Measurements from ENCODE around the gene EOGT. TPM values are rescaled to one million over a fixed set of nuclear protein-coding genes. Genes with fewer than 3 reads are reported as not detected.

EOGT gene
- total RNA-seq, 2 experiments from 2014 or later, result 5.9 to 10.8 TPM

DNA sequence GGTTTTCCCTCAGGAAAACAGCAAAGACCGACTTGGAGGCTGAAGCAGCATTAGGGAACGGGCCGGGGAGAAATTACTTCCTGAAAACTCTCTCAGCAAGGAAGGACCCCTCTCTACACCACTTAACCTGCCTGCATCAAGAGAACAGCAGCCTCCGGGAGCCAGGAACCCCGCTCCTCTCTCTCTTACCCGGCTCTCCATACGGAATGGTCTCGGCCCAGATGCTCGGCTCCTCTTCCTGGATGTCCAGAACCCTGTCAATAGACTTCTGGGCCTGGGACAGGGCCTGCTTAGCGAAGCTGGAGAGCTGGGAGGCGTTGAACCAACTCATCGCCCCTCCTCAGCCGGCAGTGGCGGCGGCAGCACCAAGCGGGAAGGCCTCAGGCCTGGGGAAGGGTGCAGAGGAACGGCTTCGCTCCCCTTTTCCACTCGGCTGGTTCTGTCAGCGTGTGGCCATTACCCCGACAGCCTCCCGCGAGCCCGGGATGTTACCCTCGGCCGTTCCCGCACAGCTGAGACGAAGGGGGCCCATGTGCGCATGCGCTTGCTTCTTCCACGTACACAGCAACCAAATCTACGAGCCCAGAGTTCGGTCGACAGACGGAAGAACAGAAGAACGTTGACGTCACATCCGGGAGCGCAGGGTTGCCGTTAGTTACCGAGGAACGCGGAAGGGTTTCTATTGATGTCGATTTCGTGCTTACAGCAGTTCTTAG lies 38.4 kb upstream of the EOGT start, which contains the start of gene TMF1:
TSS of gene TMF1 (minus strand) at position 578 of the 716 bp plus-strand sequence. CDS start at position 331, 247 bp downstream.
- no peaks in the 10 kb centered on the region for H3K9me3 ChIP-seq (ENCODE audit: low read length)
- peaks cover 34% of the 10 kb centered on the region for H3K79me2 ChIP-seq (ENCODE audit: insufficient read depth, low read depth, low read length)
- H3K36me3 ChIP-seq (ENCODE audit: insufficient read depth, low read length), result peaks cover 69% of the 10 kb centered on the region
- peak within 1 kb of the TSS; percentile 95 for H2AFZ ChIP-seq (ENCODE audit: low read length)
- CTCF ChIA-PET (ENCODE audit: unreplicated experiment), result interaction anchor here (0.6 kb wide), 1 partner anchor 13 kb away, joined by 3 read pairs; no protein-coding TSS in a partner anchor
- H3K4me1 ChIP-seq (ENCODE audit: insufficient read depth, low read length, poor library complexity, severe bottlenecking), result peaks cover 16% of the 10 kb centered on the region
- no TSS peak for BruUV-seq (replicated peaks)
- H3K4me2 ChIP-seq (ENCODE audit: low read length), result peak within 1 kb of the TSS; percentile 94
- TF ChIP-seq, protein P1, sequence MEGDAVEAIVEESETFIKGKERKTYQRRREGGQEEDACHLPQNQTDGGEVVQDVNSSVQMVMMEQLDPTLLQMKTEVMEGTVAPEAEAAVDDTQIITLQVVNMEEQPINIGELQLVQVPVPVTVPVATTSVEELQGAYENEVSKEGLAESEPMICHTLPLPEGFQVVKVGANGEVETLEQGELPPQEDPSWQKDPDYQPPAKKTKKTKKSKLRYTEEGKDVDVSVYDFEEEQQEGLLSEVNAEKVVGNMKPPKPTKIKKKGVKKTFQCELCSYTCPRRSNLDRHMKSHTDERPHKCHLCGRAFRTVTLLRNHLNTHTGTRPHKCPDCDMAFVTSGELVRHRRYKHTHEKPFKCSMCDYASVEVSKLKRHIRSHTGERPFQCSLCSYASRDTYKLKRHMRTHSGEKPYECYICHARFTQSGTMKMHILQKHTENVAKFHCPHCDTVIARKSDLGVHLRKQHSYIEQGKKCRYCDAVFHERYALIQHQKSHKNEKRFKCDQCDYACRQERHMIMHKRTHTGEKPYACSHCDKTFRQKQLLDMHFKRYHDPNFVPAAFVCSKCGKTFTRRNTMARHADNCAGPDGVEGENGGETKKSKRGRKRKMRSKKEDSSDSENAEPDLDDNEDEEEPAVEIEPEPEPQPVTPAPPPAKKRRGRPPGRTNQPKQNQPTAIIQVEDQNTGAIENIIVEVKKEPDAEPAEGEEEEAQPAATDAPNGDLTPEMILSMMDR (conservative IDR thresholded peaks at IDR 0.05; ENCODE audit: low read length), result no peak
- TF ChIP-seq EZH2phosphoT487 (IDR thresholded peaks at IDR 0.05; ENCODE audit: borderline replicate concordance, low read depth, low read length), result no peak
- no peaks in the 10 kb centered on the region for H3K9me2 ChIP-seq (ENCODE audit: insufficient read depth, low read length)
- peak within 1 kb of the TSS; percentile 56 for H3K27ac ChIP-seq (ENCODE audit: low read depth, low read length, poor library complexity, severe bottlenecking)
- intact Hi-C loops (cut with micrococcal nuclease; ENCODE audit: unreplicated experiment), result loop anchor here (1.0 kb wide), 1 partner anchor 28 kb away; the partner anchor contains the start of gene UBA3
- DNase-seq (ENCODE audit: low spot score), result peak; percentile 98
- peak within 1 kb of the TSS; percentile 88 for H3K4me3 ChIP-seq (ENCODE audit: low read depth, low read length, poor library complexity, severe bottlenecking)
- peaks cover 13% of the 10 kb centered on the region; the same call in 1 of the 2 replicates for H4K20me1 ChIP-seq (ENCODE audit: insufficient read depth, low read length)
- POLR2A ChIA-PET, result interaction anchor here (0.6 to 4.5 kb wide), 8 partner anchors 7 to 1397 kb away, joined by 3 to 49 read pairs (median 4); partner anchors contain the start of genes ARL6IP5 and UBA3

DNA sequence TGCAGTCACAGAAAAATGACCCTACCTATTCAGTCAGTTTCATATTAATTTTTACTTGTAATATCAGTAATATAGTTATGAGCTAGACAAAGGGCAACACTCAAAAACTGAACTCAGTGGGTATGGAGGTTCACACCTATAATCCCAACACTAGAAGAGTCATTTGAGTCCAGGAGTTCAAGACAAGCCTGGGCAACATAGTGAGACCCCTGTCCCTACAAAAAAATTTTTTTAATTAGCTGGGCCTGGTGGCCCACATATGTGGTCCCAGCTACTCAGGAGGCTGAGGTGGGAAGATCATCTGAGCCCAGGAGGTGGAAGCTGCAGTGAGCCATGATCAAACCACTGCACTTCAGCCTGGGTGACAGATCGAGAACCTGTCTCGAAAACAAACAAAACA lies 35.5 kb upstream of the EOGT start:
- BruUV-seq (replicated peaks), result no TSS peak
- no peak for TF ChIP-seq EZH2phosphoT487 (IDR thresholded peaks at IDR 0.05; ENCODE audit: borderline replicate concordance, low read depth, low read length)
- TF ChIP-seq, protein P1 (conservative IDR thresholded peaks at IDR 0.05; ENCODE audit: low read length), result no peak
- Histone ChIP-seq H4K20me1 (ENCODE audit: insufficient read depth, low read length) (peaks cover 13% of the 10 kb centered on the region; the same call in 1 of the 2 replicates), H2AFZ (ENCODE audit: low read length) (no peak overlapping the region), H3K4me2 (ENCODE audit: low read length) (no peak overlapping the region), H3K27ac (ENCODE audit: low read depth, low read length, poor library complexity, severe bottlenecking) (no peak overlapping the region), H3K4me3 (ENCODE audit: low read depth, low read length, poor library complexity, severe bottlenecking) (no peak overlapping the region), H3K79me2 (ENCODE audit: insufficient read depth, low read depth, low read length) (peaks cover 39% of the 10 kb centered on the region), H3K9me3 (ENCODE audit: low read length) (no peaks in the 10 kb centered on the region), H3K9me2 (ENCODE audit: insufficient read depth, low read length) (no peaks in the 10 kb centered on the region), H3K36me3 (ENCODE audit: insufficient read depth, low read length) (peaks cover 67% of the 10 kb centered on the region), H3K4me1 (ENCODE audit: insufficient read depth, low read length, poor library complexity, severe bottlenecking) (peaks cover 16% of the 10 kb centered on the region)
- intact Hi-C loops (cut with micrococcal nuclease; ENCODE audit: unreplicated experiment), result no loop called here
- POLR2A ChIA-PET, result interaction anchor here (0.6 to 1.2 kb wide), 5 partner anchors 9 to 49 kb away, joined by 3 to 4 read pairs (median 3); no protein-coding TSS in a partner anchor
- CTCF ChIA-PET (ENCODE audit: unreplicated experiment), result no interaction called here
- no peak for DNase-seq (ENCODE audit: low spot score)
